NB4 (cell line): ENCODE results near the gene CFAP100.

Source experiments
- POLR2A ChIP-seq: IDR thresholded peaks from 2 replicates; pipeline ENCODE4 v1.6.1; 2011; ENCODE audit warnings: mild to moderate bottlenecking; ENCODE audit not compliant: insufficient read length; ENCODE audit errors: extremely low read depth
- TF ChIP-seq, protein P1 (sequence below): IDR thresholded peaks from one replicate; pipeline ENCODE4 v1.5.1; 2012; ENCODE audit warnings: low read depth, low read length
- TF ChIP-seq, protein P2 (sequence below): IDR thresholded peaks from 2 replicates; pipeline ENCODE4 v1.6.1; 2011; ENCODE audit warnings: low read depth, low read length

DNA sequence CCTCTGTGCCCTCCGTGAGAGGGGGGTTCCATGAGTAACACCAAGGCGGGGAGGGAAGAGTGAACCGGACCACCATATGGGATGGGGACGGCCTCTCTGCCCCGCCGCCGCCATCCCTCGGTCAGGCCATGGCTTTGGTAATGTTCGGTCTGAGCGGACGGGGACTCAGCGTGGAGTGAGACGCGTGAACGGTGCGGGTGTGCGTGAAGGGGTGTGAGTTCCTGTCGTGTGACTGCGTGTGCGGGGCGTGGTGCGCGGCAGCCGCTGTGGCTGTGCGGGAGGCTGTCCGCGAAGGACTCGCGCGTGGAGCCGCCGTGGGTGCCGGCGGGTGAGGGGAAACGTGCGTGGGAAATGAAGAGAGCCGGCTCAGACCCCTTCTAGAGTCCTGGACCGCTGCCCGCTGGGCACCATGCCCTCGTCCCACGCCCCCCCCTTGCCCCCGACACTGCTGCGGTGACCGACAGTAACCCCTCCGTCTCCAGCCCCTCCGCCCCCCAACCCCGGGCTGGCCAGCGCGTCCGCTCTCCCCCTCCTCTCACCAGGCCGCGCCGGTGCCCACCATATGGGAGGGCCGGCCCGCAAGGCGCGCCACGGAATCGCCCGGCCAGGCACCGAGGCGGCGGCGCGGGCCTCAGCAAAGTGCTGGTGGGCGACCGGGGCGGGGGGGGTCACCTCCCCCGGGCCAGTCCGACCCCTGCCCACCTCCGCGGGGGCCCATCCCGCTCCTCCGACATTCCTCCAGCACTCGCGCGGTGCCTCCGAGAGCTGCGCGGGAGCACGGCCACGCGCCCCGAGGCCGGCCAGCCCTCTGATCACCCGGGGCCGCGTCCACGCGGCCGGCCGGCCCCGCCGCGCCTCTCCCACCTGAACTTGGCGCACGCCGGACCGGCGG, 38.1 kb upstream of the CFAP100 start:
- TF ChIP-seq, protein P1, sequence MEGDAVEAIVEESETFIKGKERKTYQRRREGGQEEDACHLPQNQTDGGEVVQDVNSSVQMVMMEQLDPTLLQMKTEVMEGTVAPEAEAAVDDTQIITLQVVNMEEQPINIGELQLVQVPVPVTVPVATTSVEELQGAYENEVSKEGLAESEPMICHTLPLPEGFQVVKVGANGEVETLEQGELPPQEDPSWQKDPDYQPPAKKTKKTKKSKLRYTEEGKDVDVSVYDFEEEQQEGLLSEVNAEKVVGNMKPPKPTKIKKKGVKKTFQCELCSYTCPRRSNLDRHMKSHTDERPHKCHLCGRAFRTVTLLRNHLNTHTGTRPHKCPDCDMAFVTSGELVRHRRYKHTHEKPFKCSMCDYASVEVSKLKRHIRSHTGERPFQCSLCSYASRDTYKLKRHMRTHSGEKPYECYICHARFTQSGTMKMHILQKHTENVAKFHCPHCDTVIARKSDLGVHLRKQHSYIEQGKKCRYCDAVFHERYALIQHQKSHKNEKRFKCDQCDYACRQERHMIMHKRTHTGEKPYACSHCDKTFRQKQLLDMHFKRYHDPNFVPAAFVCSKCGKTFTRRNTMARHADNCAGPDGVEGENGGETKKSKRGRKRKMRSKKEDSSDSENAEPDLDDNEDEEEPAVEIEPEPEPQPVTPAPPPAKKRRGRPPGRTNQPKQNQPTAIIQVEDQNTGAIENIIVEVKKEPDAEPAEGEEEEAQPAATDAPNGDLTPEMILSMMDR, result no peak
- TF ChIP-seq POLR2A, result no peak
- TF ChIP-seq, protein P2, sequence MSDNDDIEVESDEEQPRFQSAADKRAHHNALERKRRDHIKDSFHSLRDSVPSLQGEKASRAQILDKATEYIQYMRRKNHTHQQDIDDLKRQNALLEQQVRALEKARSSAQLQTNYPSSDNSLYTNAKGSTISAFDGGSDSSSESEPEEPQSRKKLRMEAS, result no peak
